ENCODE measurements around the gene ANXA8. TPM values are rescaled to one million over a fixed set of nuclear protein-coding genes. Genes with fewer than 3 reads are reported as not detected.
"Not testable (repeated sequence)": the region's sequence is repeated elsewhere in the genome, so short reads cannot be mapped to it uniquely, and the experiment has no call there.

Gene ANXA8
- total RNA-seq, 4 donors from 2014 or later = 0.60 TPM; not detected in 3

DNA sequence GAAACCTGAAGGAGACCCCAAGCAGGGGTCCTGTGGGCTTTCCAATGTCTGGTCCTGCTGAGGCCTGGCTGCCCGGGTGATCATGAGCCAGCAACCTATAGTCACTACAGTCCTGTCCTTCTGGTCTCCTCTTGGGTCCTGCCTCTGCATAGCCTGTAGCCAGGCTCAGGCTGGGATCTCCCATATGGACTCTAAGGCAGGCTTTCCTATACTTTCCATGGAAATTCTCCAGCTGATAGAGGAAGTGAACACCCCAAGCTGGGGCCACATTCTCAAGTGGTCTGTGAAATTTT, 26.4 kb downstream of the ANXA8 start:
- Histone ChIP-seq H3K36me3 (no peaks in the 10 kb centered on the region), H3K27ac (no peak overlapping the region), H3K9me3 (no peaks in the 10 kb centered on the region), H3K27me3 (no peaks in the 10 kb centered on the region), H3K4me3 (no peak overlapping the region), H3K4me1 (no peaks in the 10 kb centered on the region)
- intact Hi-C loops (cut with DNase I; ENCODE audit: low total_unique reads) (no loop called here), in situ Hi-C loops (cut with MboI; ENCODE audit: low pct_ligation_motif_present in 1 of 4, low pct_unique_long_range_greater_than_20kb in 1 of 4, low sequenced_read_pairs in 3 of 4) (no loop called here)
- TF ChIP-seq, protein P1, sequence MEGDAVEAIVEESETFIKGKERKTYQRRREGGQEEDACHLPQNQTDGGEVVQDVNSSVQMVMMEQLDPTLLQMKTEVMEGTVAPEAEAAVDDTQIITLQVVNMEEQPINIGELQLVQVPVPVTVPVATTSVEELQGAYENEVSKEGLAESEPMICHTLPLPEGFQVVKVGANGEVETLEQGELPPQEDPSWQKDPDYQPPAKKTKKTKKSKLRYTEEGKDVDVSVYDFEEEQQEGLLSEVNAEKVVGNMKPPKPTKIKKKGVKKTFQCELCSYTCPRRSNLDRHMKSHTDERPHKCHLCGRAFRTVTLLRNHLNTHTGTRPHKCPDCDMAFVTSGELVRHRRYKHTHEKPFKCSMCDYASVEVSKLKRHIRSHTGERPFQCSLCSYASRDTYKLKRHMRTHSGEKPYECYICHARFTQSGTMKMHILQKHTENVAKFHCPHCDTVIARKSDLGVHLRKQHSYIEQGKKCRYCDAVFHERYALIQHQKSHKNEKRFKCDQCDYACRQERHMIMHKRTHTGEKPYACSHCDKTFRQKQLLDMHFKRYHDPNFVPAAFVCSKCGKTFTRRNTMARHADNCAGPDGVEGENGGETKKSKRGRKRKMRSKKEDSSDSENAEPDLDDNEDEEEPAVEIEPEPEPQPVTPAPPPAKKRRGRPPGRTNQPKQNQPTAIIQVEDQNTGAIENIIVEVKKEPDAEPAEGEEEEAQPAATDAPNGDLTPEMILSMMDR (IDR thresholded peaks at IDR 0.05) = no peak
- TF ChIP-seq EP300 (IDR thresholded peaks at IDR 0.05; ENCODE audit: low read depth) (no peak), POLR2AphosphoS5 (IDR thresholded peaks at IDR 0.05) (no peak), POLR2A (IDR thresholded peaks at IDR 0.05) (no peak)
- WGBS, 2 donors (ENCODE audit: low coverage in 1 of 2) = 100% methylated on average over 1 of the region's 1 CpG; no CpG with 5 or more reads in 1 of the 2 donors
- DNase-seq = no peak

DNA sequence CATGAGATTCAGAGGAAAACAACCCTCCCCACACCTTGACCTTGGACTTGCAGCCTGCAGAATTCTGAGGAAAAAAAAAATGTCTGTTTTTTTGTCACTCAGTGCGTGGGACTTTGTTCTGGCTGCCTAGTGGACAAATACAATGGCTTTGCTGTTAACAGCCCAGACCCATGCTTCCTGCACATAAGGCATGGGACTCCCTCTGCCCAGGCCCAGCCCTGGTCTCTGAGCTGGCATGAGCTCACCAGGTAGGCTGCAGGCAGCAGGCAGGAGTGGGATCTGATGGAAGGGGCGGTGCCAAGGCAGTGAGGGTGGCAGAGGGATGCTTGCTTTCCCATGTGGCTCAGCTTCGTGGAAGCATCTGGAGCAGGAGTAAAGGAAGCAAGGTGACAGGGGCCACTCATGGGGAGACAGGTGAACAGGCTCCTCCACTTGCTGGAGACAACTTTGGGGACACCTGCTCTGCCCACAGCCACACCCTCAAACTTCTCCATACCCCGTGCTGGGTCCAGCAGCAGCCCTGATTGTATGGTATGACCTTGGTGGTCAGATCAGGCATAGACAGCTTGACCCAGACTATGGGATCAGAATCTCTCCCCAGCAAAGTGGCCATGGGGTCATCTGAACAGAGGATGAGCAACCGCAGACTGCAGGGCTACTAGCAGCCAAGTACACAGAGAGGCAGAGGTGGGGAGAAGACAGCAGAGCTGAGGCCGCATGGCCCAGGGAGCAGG, 27.0 kb downstream of the ANXA8 start:
- in situ Hi-C loops (cut with MboI; ENCODE audit: low pct_ligation_motif_present in 1 of 4, low pct_unique_long_range_greater_than_20kb in 1 of 4, low sequenced_read_pairs in 3 of 4) (no loop called here), intact Hi-C loops (cut with DNase I; ENCODE audit: low total_unique reads) (no loop called here)
- Histone ChIP-seq H3K4me3 (no peak overlapping the region), H3K27ac (no peak overlapping the region), H3K27me3 (no peaks in the 10 kb centered on the region), H3K9me3 (no peaks in the 10 kb centered on the region), H3K36me3 (no peaks in the 10 kb centered on the region), H3K4me1 (no peaks in the 10 kb centered on the region)
- WGBS, 2 donors (ENCODE audit: low coverage in 1 of 2) = 70% methylated on average over 6 of the region's 6 CpGs; no CpG with 5 or more reads in 1 of the 2 donors
- DNase-seq = no peak
- no peak for TF ChIP-seq POLR2A (IDR thresholded peaks at IDR 0.05)
- no peak for TF ChIP-seq POLR2AphosphoS5 (IDR thresholded peaks at IDR 0.05)
- no peak for TF ChIP-seq EP300 (IDR thresholded peaks at IDR 0.05; ENCODE audit: low read depth)
- TF ChIP-seq, protein P1 (IDR thresholded peaks at IDR 0.05) = no peak

DNA sequence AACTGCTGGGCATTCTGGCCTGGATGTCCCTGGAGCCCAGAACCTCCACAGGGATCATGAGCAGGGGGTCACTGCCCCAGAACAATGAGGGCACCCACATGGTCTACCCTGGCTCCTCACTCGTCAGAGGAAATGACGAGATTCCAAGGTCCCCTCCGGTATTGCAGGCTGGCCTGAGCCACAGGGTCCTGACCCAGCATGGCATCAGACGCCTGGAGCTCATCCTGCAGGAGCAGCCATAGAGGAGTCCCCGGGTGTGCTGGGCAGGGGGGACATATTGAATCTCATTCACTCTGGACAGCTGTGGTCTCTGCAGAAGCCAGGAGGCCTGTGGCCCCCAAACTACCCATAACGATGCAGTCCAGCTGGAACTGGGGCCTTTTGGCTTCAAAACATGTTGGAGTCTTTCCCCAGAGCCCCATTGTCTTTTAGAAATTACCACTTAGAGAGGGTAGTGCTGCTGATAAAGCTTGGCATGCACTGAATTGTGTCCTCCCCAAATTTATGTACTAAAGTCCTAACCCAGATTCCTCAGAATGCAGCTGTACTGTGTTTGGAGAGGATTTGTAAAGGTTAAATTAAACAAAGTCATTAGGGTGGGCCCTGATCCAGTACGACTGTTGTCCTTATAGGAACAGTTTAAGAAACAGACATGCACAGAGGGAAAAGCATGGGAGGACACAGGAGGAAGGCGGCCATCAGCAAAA, 27.7 kb downstream of the ANXA8 start:
- DNase-seq = no peak
- H3K36me3 ChIP-seq = no peaks in the 10 kb centered on the region
- H3K27ac ChIP-seq = no peak overlapping the region
- no peaks in the 10 kb centered on the region for H3K4me1 ChIP-seq
- 56 to 67% methylated on average over 2 to 5 of the region's 8 CpGs for WGBS, 2 donors (ENCODE audit: low coverage in 1 of 2)
- no peaks in the 10 kb centered on the region for H3K9me3 ChIP-seq
- TF ChIP-seq POLR2AphosphoS5 (IDR thresholded peaks at IDR 0.05) (no peak), EP300 (IDR thresholded peaks at IDR 0.05; ENCODE audit: low read depth) (no peak), POLR2A (IDR thresholded peaks at IDR 0.05) (no peak)
- TF ChIP-seq, protein P1 (IDR thresholded peaks at IDR 0.05) = no peak
- no peak overlapping the region for H3K4me3 ChIP-seq
- in situ Hi-C loops (cut with MboI; ENCODE audit: low pct_ligation_motif_present in 1 of 4, low pct_unique_long_range_greater_than_20kb in 1 of 4, low sequenced_read_pairs in 3 of 4) (no loop called here), intact Hi-C loops (cut with DNase I; ENCODE audit: low total_unique reads) (no loop called here)
- no peaks in the 10 kb centered on the region for H3K27me3 ChIP-seq

DNA sequence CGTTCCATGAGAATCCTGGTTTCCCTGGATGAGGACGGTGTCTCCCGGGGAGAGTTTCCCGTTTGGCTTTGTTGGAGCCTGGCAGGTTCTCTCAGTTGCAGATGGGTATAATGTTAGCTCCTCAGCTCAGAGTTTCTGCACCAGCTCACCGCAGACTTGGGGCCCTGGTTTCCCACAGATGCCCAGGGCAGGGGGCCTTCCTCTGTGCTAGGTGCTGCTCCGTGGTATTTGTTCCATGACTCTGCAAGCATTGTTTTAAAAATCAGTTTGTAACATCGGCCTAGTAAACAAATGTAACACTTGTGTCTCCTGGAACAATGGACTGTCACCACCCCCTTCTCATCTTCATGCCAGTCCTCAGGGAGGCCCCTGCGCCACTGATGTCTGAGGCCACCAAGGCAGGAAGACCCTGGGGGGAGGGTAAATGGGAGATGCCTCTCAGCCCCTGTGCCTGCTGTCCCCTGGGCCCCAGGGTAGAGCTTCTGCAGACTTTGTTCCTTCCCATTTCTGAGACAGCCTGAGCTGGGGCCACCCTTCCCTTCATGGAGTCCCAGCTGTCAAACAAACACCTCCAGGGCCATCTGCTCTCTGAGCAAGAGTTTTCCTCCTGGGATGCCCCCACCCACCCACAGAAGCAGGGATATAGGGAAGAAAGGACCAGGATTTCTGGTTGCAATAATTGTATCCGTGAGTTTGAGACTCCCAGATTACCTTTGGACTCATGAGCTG, 28.4 kb downstream of the ANXA8 start:
- DNase-seq; intact Hi-C loops (cut with DNase I; ENCODE audit: low total_unique reads); H3K4me1 ChIP-seq; H3K27ac ChIP-seq; H3K27me3 ChIP-seq; H3K36me3 ChIP-seq; in situ Hi-C loops (cut with MboI; ENCODE audit: low pct_ligation_motif_present in 1 of 4, low pct_unique_long_range_greater_than_20kb in 1 of 4, low sequenced_read_pairs in 3 of 4); H3K4me3 ChIP-seq; H3K9me3 ChIP-seq: not testable (repeated sequence)
- 72% methylated on average over 9 of the region's 9 CpGs; no CpG with 5 or more reads in 1 of the 2 donors for WGBS, 2 donors (ENCODE audit: low coverage in 1 of 2)
